ENCODE measurements around the gene CPVL.

CPVL gene

DNA sequence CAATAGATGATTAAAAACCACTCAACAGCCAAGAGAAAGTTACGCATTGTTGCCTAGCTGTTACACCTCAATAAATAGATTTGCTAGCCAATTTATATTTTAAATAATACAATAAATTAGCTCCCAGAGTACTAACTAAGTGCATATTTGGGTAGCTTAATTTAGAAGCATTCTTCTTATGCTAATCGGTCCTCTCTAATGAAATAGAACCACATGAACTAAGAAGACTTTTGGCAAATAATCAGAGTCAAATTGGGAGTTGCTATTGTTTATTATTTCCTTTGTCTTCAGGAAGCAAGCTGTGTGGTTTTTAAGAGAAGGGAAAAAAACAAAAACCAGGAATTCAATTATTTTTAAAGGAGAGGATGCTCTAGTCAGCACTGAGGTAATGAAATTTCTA is 139.2 kb downstream of the CPVL start:
- Histone ChIP-seq H3K27ac (ENCODE audit: low read length) (no peak overlapping the region), H3K9ac (ENCODE audit: low read depth, low read length) (no peak overlapping the region), H3K79me2 (ENCODE audit: insufficient read depth, low read length) (no peaks in the 10 kb centered on the region), H3K4me1 (ENCODE audit: insufficient read depth, low read length) (no peaks in the 10 kb centered on the region), H3K27me3 (ENCODE audit: insufficient read depth, low read length, poor library complexity) (no peaks in the 10 kb centered on the region), H3K36me3 (ENCODE audit: insufficient read depth, low read length) (no peaks in the 10 kb centered on the region), H2AFZ (ENCODE audit: low read depth, low read length) (no peak overlapping the region), H4K20me1 (ENCODE audit: insufficient read depth, low read length) (no peaks in the 10 kb centered on the region), H3K4me2 (ENCODE audit: insufficient read depth, low read length) (no peak overlapping the region), H3K4me3 (ENCODE audit: low read depth in 1 of 2, low read length in 2 of 2) (no peak overlapping the region), H3K9me3 (ENCODE audit: insufficient read depth, low read length, severe bottlenecking) (no peaks in the 10 kb centered on the region)
- ATAC-seq (ENCODE audit: insufficient read depth, low read depth) = no peak
- no peak for DNase-seq
- TF ChIP-seq, protein P1, sequence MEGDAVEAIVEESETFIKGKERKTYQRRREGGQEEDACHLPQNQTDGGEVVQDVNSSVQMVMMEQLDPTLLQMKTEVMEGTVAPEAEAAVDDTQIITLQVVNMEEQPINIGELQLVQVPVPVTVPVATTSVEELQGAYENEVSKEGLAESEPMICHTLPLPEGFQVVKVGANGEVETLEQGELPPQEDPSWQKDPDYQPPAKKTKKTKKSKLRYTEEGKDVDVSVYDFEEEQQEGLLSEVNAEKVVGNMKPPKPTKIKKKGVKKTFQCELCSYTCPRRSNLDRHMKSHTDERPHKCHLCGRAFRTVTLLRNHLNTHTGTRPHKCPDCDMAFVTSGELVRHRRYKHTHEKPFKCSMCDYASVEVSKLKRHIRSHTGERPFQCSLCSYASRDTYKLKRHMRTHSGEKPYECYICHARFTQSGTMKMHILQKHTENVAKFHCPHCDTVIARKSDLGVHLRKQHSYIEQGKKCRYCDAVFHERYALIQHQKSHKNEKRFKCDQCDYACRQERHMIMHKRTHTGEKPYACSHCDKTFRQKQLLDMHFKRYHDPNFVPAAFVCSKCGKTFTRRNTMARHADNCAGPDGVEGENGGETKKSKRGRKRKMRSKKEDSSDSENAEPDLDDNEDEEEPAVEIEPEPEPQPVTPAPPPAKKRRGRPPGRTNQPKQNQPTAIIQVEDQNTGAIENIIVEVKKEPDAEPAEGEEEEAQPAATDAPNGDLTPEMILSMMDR (IDR thresholded peaks at IDR 0.05; ENCODE audit: borderline replicate concordance, extremely low read depth, low read length, poor library complexity, severe bottlenecking) = no peak
- TF ChIP-seq EZH2 (IDR thresholded peaks at IDR 0.05; ENCODE audit: borderline replicate concordance, low read depth, low read length, severe bottlenecking) = no peak

GRCh38 chr7:29005829-29006228 is 140.5 kb downstream of the CPVL start:
- Histone ChIP-seq H3K4me1 (ENCODE audit: insufficient read depth, low read length) (no peaks in the 10 kb centered on the region), H3K9ac (ENCODE audit: low read depth, low read length) (no peak overlapping the region), H3K36me3 (ENCODE audit: insufficient read depth, low read length) (no peaks in the 10 kb centered on the region), H3K79me2 (ENCODE audit: insufficient read depth, low read length) (no peaks in the 10 kb centered on the region), H2AFZ (ENCODE audit: low read depth, low read length) (no peak overlapping the region), H3K4me2 (ENCODE audit: insufficient read depth, low read length) (no peak overlapping the region), H3K9me3 (ENCODE audit: insufficient read depth, low read length, severe bottlenecking) (no peaks in the 10 kb centered on the region), H3K27ac (ENCODE audit: low read length) (no peak overlapping the region), H3K27me3 (ENCODE audit: insufficient read depth, low read length, poor library complexity) (no peaks in the 10 kb centered on the region), H3K4me3 (ENCODE audit: low read depth in 1 of 2, low read length in 2 of 2) (no peak overlapping the region), H4K20me1 (ENCODE audit: insufficient read depth, low read length) (no peaks in the 10 kb centered on the region)
- no peak for ATAC-seq (ENCODE audit: insufficient read depth, low read depth)
- no peak for DNase-seq
- no peak for TF ChIP-seq EZH2 (IDR thresholded peaks at IDR 0.05; ENCODE audit: borderline replicate concordance, low read depth, low read length, severe bottlenecking)

DNA sequence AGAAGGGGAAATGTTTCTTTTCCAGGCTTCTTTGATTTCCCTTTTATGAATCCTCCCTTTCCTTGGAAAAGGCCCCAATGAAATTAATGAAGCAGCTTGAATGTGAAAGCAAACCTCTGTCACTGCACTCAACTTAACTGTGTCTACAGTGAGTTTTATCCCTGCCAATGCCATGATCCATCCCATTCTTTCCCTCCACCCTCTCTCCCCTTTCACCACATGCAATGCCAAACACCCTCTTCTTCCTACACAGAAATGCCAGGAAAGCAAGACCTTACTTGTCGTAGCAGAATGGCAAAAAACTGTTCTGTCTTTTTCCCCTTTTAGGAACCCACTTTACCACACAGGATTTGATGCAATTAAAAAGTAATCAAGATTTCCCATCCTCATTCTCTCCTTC is 140.9 kb downstream of the CPVL start:
- no peak for TF ChIP-seq EZH2 (IDR thresholded peaks at IDR 0.05; ENCODE audit: borderline replicate concordance, low read depth, low read length, severe bottlenecking)
- TF ChIP-seq, protein P1 (IDR thresholded peaks at IDR 0.05; ENCODE audit: borderline replicate concordance, extremely low read depth, low read length, poor library complexity, severe bottlenecking) = no peak
- Histone ChIP-seq H2AFZ (ENCODE audit: low read depth, low read length) (no peak overlapping the region), H3K4me3 (ENCODE audit: low read depth in 1 of 2, low read length in 2 of 2) (no peak overlapping the region), H3K27ac (ENCODE audit: low read length) (no peak overlapping the region), H3K4me2 (ENCODE audit: insufficient read depth, low read length) (no peak overlapping the region), H3K36me3 (ENCODE audit: insufficient read depth, low read length) (no peaks in the 10 kb centered on the region), H3K9ac (ENCODE audit: low read depth, low read length) (no peak overlapping the region), H3K79me2 (ENCODE audit: insufficient read depth, low read length) (no peaks in the 10 kb centered on the region), H4K20me1 (ENCODE audit: insufficient read depth, low read length) (no peaks in the 10 kb centered on the region), H3K27me3 (ENCODE audit: insufficient read depth, low read length, poor library complexity) (no peaks in the 10 kb centered on the region), H3K9me3 (ENCODE audit: insufficient read depth, low read length, severe bottlenecking) (no peaks in the 10 kb centered on the region), H3K4me1 (ENCODE audit: insufficient read depth, low read length) (no peaks in the 10 kb centered on the region)
- DNase-seq (no peak), ATAC-seq (ENCODE audit: insufficient read depth, low read depth) (no peak)

GRCh38 chr7:29003703-29004102 is 142.6 kb downstream of the CPVL start:
- Histone ChIP-seq H4K20me1 (ENCODE audit: insufficient read depth, low read length) (no peaks in the 10 kb centered on the region), H3K79me2 (ENCODE audit: insufficient read depth, low read length) (no peaks in the 10 kb centered on the region), H3K4me3 (ENCODE audit: low read depth in 1 of 2, low read length in 2 of 2) (no peak overlapping the region), H3K27ac (ENCODE audit: low read length) (no peak overlapping the region), H2AFZ (ENCODE audit: low read depth, low read length) (no peak overlapping the region), H3K27me3 (ENCODE audit: insufficient read depth, low read length, poor library complexity) (no peaks in the 10 kb centered on the region), H3K4me2 (ENCODE audit: insufficient read depth, low read length) (no peak overlapping the region), H3K9me3 (ENCODE audit: insufficient read depth, low read length, severe bottlenecking) (no peaks in the 10 kb centered on the region), H3K4me1 (ENCODE audit: insufficient read depth, low read length) (no peaks in the 10 kb centered on the region), H3K36me3 (ENCODE audit: insufficient read depth, low read length) (no peaks in the 10 kb centered on the region), H3K9ac (ENCODE audit: low read depth, low read length) (no peak overlapping the region)
- DNase-seq (no peak), ATAC-seq (ENCODE audit: insufficient read depth, low read depth) (no peak)
- TF ChIP-seq EZH2 (IDR thresholded peaks at IDR 0.05; ENCODE audit: borderline replicate concordance, low read depth, low read length, severe bottlenecking) = no peak
- TF ChIP-seq, protein P1 (IDR thresholded peaks at IDR 0.05; ENCODE audit: borderline replicate concordance, extremely low read depth, low read length, poor library complexity, severe bottlenecking) = no peak
